ENCODE results near the gene TRIM56. TPM values are rescaled to one million over a fixed set of nuclear protein-coding genes. Genes with fewer than 3 reads are reported as not detected.
"Not testable (repeated sequence)": the region's sequence is repeated elsewhere in the genome, so short reads cannot be mapped to it uniquely, and the experiment has no call there.

The TRIM56 gene
- total and polyA plus RNA-seq, 3 donors from 2014 or later = 8.7 to 20.4 (median 15.3) TPM

- DNase-seq = no peak
- no peaks in the 10 kb centered on the region for H3K27me3 ChIP-seq
- H3K27ac ChIP-seq = peak overlapping the region in 1 of 2 donors; percentile 68
- peaks cover 47% of the 10 kb centered on the region for H3K4me1 ChIP-seq
- no peaks in the 10 kb centered on the region for H3K36me3 ChIP-seq (ENCODE audit: low read depth, missing control alignments)
- no peak for TF ChIP-seq CTCF (IDR thresholded peaks at IDR 0.05)
- TF ChIP-seq POLR2A (IDR thresholded peaks at IDR 0.05) = no peak
- intact Hi-C loops (cut with DNase I; ENCODE audit: low total_unique reads) = no loop called here
- 51 to 56% methylated on average over 10 of the region's 10 CpGs for WGBS, 2 donors
- H3K9me3 ChIP-seq = no peaks in the 10 kb centered on the region
- no peak overlapping the region for H3K4me3 ChIP-seq
Measured at GRCh38 chr7:101119876-101120275, 34.6 kb downstream of the TRIM56 start.

GRCh38 chr7:101120315-101120714 is 35.0 kb downstream of the TRIM56 start:
- Histone ChIP-seq H3K9me3 (no peaks in the 10 kb centered on the region), H3K36me3 (ENCODE audit: low read depth, missing control alignments) (no peaks in the 10 kb centered on the region), H3K4me3 (no peak overlapping the region), H3K27ac (peak overlapping the region in 1 of 2 donors; percentile 68), H3K27me3 (no peaks in the 10 kb centered on the region), H3K4me1 (peaks cover 52% of the 10 kb centered on the region)
- 79 to 88% methylated on average over 4 of the region's 4 CpGs for WGBS, 2 donors
- DNase-seq = no peak
- intact Hi-C loops (cut with DNase I; ENCODE audit: low total_unique reads) = no loop called here
- TF ChIP-seq CTCF (IDR thresholded peaks at IDR 0.05) = no peak

GRCh38 chr7:101121631-101121990 is 36.3 kb downstream of the TRIM56 start:
- DNase-seq; H3K9me3 ChIP-seq; intact Hi-C loops (cut with DNase I; ENCODE audit: low total_unique reads); H3K27me3 ChIP-seq; H3K36me3 ChIP-seq (ENCODE audit: low read depth, missing control alignments): not testable (repeated sequence)
- WGBS, 2 donors = 59 to 65% methylated on average over 9 of the region's 9 CpGs
- H3K27ac ChIP-seq = peak overlapping the region; percentile 92 to 93
- peak overlapping the region in 1 of 2 donors; percentile 23 for H3K4me3 ChIP-seq
- peaks cover 61% of the 10 kb centered on the region for H3K4me1 ChIP-seq

GRCh38 chr7:101121991-101122932 is 37.0 kb downstream of the TRIM56 start:
- no peaks in the 10 kb centered on the region for H3K27me3 ChIP-seq
- TF ChIP-seq POLR2A (IDR thresholded peaks at IDR 0.05) = no peak
- H3K36me3 ChIP-seq (ENCODE audit: low read depth, missing control alignments) = no peaks in the 10 kb centered on the region
- intact Hi-C loops (cut with DNase I; ENCODE audit: low total_unique reads) = no loop called here
- peaks cover 63% of the 10 kb centered on the region for H3K4me1 ChIP-seq
- DNase-seq = peak; percentile 86
- no peaks in the 10 kb centered on the region for H3K9me3 ChIP-seq
- peak overlapping the region; percentile 22 to 23 for H3K4me3 ChIP-seq
- WGBS, 2 donors = 30 to 44% methylated on average over 17 of the region's 17 CpGs
- H3K27ac ChIP-seq = peak overlapping the region; percentile 92 to 93

- no peaks in the 10 kb centered on the region for H3K9me3 ChIP-seq
- TF ChIP-seq CTCF (IDR thresholded peaks at IDR 0.05) = no peak
- no peak for TF ChIP-seq POLR2A (IDR thresholded peaks at IDR 0.05)
- intact Hi-C loops (cut with DNase I; ENCODE audit: low total_unique reads) = no loop called here
- H3K27me3 ChIP-seq = no peaks in the 10 kb centered on the region
- no peak for DNase-seq
- no peaks in the 10 kb centered on the region for H3K36me3 ChIP-seq (ENCODE audit: low read depth, missing control alignments)
- 89 to 90% methylated on average over 10 to 11 of the region's 11 CpGs for WGBS, 2 donors
- H3K27ac ChIP-seq = peak overlapping the region; percentile 92 to 93
- peaks cover 55% of the 10 kb centered on the region for H3K4me1 ChIP-seq
- H3K4me3 ChIP-seq = no peak overlapping the region
Measured at GRCh38 chr7:101122933-101123702, 37.8 kb downstream of the TRIM56 start.
